Aorta (tissue), 5 donors: ENCODE data around the gene HS3ST5. TPM values are rescaled to one million over a fixed set of nuclear protein-coding genes. Genes with fewer than 3 reads are reported as not detected.

Experiments used
- ATAC-seq: fragments of 200-7000 bp; cut with Tn5 transposase; one replicate; pipeline ENCODE4 v1.9.1; 2022; ENCODE audit warnings: moderate library complexity; ENCODE audit not compliant: low FRiP score
- DNase-seq, 2 donors: peaks; one replicate each; pipeline ENCODE4 v3.0.0-alpha.2; 2020
- H3K27ac ChIP-seq, 2 donors: one replicate each; pipeline ENCODE4 v1.5.1; 2013; ENCODE audit warnings: low read length in 2 of 2, mild to moderate bottlenecking in 2 of 2, moderate library complexity in 2 of 2, control low read depth in 1 of 2, inconsistent platforms in 1 of 2, low read depth in 1 of 2
- H3K27me3 ChIP-seq, 2 donors: one replicate each; pipeline ENCODE4 v1.6.1; 2013; ENCODE audit warnings: control low read depth in 1 of 2, low read length in 1 of 2, mild to moderate bottlenecking in 1 of 2, moderate library complexity in 1 of 2; ENCODE audit not compliant: insufficient read depth in 2 of 2, control insufficient read depth in 1 of 2
- H3K36me3 ChIP-seq, 2 donors: one replicate each; pipeline ENCODE4 v1.6.1; 2013; ENCODE audit warnings: control low read depth in 1 of 2, low read length in 1 of 2, mild to moderate bottlenecking in 1 of 2; ENCODE audit not compliant: insufficient read depth in 2 of 2, control insufficient read depth in 1 of 2
- H3K4me1 ChIP-seq, 2 donors: one replicate each; pipeline ENCODE4 v1.6.1; 2013; ENCODE audit warnings: low read length in 2 of 2, control low read depth in 1 of 2, mild to moderate bottlenecking in 1 of 2, moderate library complexity in 1 of 2; ENCODE audit not compliant: insufficient read depth in 2 of 2, control insufficient read depth in 1 of 2
- H3K4me3 ChIP-seq, 2 donors: one replicate each; pipeline ENCODE4 v1.5.1; 2013; ENCODE audit warnings: low read length in 2 of 2, control low read depth in 1 of 2, mild to moderate bottlenecking in 1 of 2
- H3K9me3 ChIP-seq: one replicate; pipeline ENCODE4 v1.6.1; 2013; ENCODE audit warnings: mild to moderate bottlenecking, low read length; ENCODE audit not compliant: control insufficient read depth
- WGBS, 2 donors: extraction: QIAGEN DNeasy Blood & Tissue Kit; methylation state at CpG; one replicate each; pipeline ENCODE4 v1.1.7; 2013; 5-methylcytosine and 5-hydroxymethylcytosine counted together
- intact Hi-C, 2 donors: fragments of 100-400 bp; cut with DNase I; formaldehyde crosslinking; loops; one replicate each; pipeline versions ENCODE4 v1.14.2 to v1.15.0; 2022
- polyA plus RNA-seq, 2 donors: library from polyadenylated mRNA; stranded (reverse); fragments of 200-250 nt; gene quantifications; one replicate each; pipeline ENCODE4 v1.2.3, GENCODE V29; 2013
- total RNA-seq, 2 donors: library from RNA; stranded (reverse); fragmentation: NEBNext Ultra II Directional; extraction: Animal tissue kit (Norgen Biotek cat#: 25700); gene quantifications; one replicate each; pipeline ENCODE4 v1.2.1, GENCODE V29; 2021
- donor health status: healthy with polysubstance abuse.
- donor health status: Bipolar disorder and iron deficiency.
- donor health status: DM: no; HTN: no; CAD: no.
- donor health status: DM: no; HTN: no; CAD: no.
- donor health status: DM: yes; HTN: yes; CAD: no.

HS3ST5 gene
- total and polyA plus RNA-seq, 4 donors = not detected

GRCh38 chr6:114290864-114291263 lies 52.0 kb downstream of the HS3ST5 start:
- H3K27me3 ChIP-seq = no peaks in the 10 kb centered on the region
- intact Hi-C loops = no loop called here
- no peaks in the 10 kb centered on the region for H3K4me1 ChIP-seq
- H3K27ac ChIP-seq = no peak overlapping the region
- H3K9me3 ChIP-seq = no peaks in the 10 kb centered on the region
- H3K36me3 ChIP-seq = no peaks in the 10 kb centered on the region
- 79 to 90% methylated on average over 3 of the region's 3 CpGs for WGBS, 2 donors
- no peak overlapping the region for H3K4me3 ChIP-seq
- ATAC-seq (no peak), DNase-seq (no peak)

- Histone ChIP-seq H3K9me3 (no peaks in the 10 kb centered on the region), H3K4me3 (no peak overlapping the region), H3K4me1 (no peaks in the 10 kb centered on the region), H3K27ac (no peak overlapping the region), H3K36me3 (no peaks in the 10 kb centered on the region), H3K27me3 (no peaks in the 10 kb centered on the region)
- 51 to 58% methylated on average over 3 of the region's 3 CpGs for WGBS, 2 donors
- DNase-seq (no peak), ATAC-seq (no peak)
- intact Hi-C loops = no loop called here
These were observed 53.9 kb downstream of the HS3ST5 start for GRCh38 chr6:114288701-114289495.

- no peak for ATAC-seq
- intact Hi-C loops = no loop called here
These were observed 55.4 kb downstream of the HS3ST5 start for GRCh38 chr6:114287461-114287860.

GRCh38 chr6:114286211-114286610 lies 56.6 kb downstream of the HS3ST5 start:
- no peak for DNase-seq
- H3K9me3 ChIP-seq = no peaks in the 10 kb centered on the region
- no peak overlapping the region for H3K27ac ChIP-seq
- no peaks in the 10 kb centered on the region for H3K27me3 ChIP-seq
- H3K36me3 ChIP-seq = no peaks in the 10 kb centered on the region
- WGBS, 2 donors = 89 to 92% methylated on average over 2 of the region's 2 CpGs
- ATAC-seq = no peak
- H3K4me1 ChIP-seq = no peaks in the 10 kb centered on the region
- no peak overlapping the region for H3K4me3 ChIP-seq
- intact Hi-C loops = no loop called here

More at GRCh38 chr6:114287461-114287860, 55.4 kb downstream of the HS3ST5 start:
- Histone ChIP-seq H3K4me1 (no peaks in the 10 kb centered on the region), H3K9me3 (no peaks in the 10 kb centered on the region), H3K27ac (no peak overlapping the region), H3K27me3 (no peaks in the 10 kb centered on the region), H3K36me3 (no peaks in the 10 kb centered on the region), H3K4me3 (no peak overlapping the region)
- 63 to 66% methylated on average over 2 of the region's 2 CpGs for WGBS, 2 donors
- DNase-seq = no peak

GRCh38 chr6:114284281-114284680 lies 58.5 kb downstream of the HS3ST5 start:
- 62 to 72% methylated on average over 2 of the region's 2 CpGs for WGBS, 2 donors
- H3K27ac ChIP-seq = no peak overlapping the region
- no peak overlapping the region for H3K4me3 ChIP-seq
- no peaks in the 10 kb centered on the region for H3K4me1 ChIP-seq
- intact Hi-C loops = no loop called here
- no peaks in the 10 kb centered on the region for H3K36me3 ChIP-seq
- DNase-seq = no peak
- H3K27me3 ChIP-seq = no peaks in the 10 kb centered on the region
- no peak for ATAC-seq
- H3K9me3 ChIP-seq = no peaks in the 10 kb centered on the region

GRCh38 chr6:114282292-114282691 lies 60.5 kb downstream of the HS3ST5 start:
- no peak for DNase-seq
- no peak for ATAC-seq
- H3K9me3 ChIP-seq = no peaks in the 10 kb centered on the region
- no peak overlapping the region for H3K4me3 ChIP-seq
- 38 to 45% methylated on average over 6 of the region's 6 CpGs for WGBS, 2 donors
- no peaks in the 10 kb centered on the region for H3K4me1 ChIP-seq
- no peak overlapping the region for H3K27ac ChIP-seq
- no peaks in the 10 kb centered on the region for H3K36me3 ChIP-seq
- intact Hi-C loops = no loop called here
- no peaks in the 10 kb centered on the region for H3K27me3 ChIP-seq

- no peaks in the 10 kb centered on the region for H3K27me3 ChIP-seq
- intact Hi-C loops = no loop called here
- 4 to 11% methylated on average over 3 of the region's 3 CpGs for WGBS, 2 donors
- H3K9me3 ChIP-seq = no peaks in the 10 kb centered on the region
- H3K4me3 ChIP-seq = no peak overlapping the region
- ATAC-seq = no peak
- no peak overlapping the region for H3K27ac ChIP-seq
- H3K36me3 ChIP-seq = no peaks in the 10 kb centered on the region
- DNase-seq = no peak
- no peaks in the 10 kb centered on the region for H3K4me1 ChIP-seq
These were observed 61.3 kb downstream of the HS3ST5 start for GRCh38 chr6:114281496-114281895.

- WGBS, 2 donors = 88 to 95% methylated on average over 7 of the region's 7 CpGs
- H3K9me3 ChIP-seq = no peaks in the 10 kb centered on the region
- DNase-seq (no peak), ATAC-seq (no peak)
- intact Hi-C loops = no loop called here
- no peak overlapping the region for H3K4me3 ChIP-seq
- no peaks in the 10 kb centered on the region for H3K4me1 ChIP-seq
- H3K27me3 ChIP-seq = no peaks in the 10 kb centered on the region
- H3K27ac ChIP-seq = no peak overlapping the region
- no peaks in the 10 kb centered on the region for H3K36me3 ChIP-seq
These were observed 62.4 kb downstream of the HS3ST5 start for GRCh38 chr6:114280239-114280982.

GRCh38 chr6:114277220-114277619 lies 65.6 kb downstream of the HS3ST5 start:
- ATAC-seq = no peak
- WGBS, 2 donors = 74% methylated on average over 2 of the region's 2 CpGs

More at GRCh38 chr6:114277220-114277619, 65.6 kb downstream of the HS3ST5 start:
- no peaks in the 10 kb centered on the region for H3K9me3 ChIP-seq
- H3K36me3 ChIP-seq = no peaks in the 10 kb centered on the region
- H3K27me3 ChIP-seq = no peaks in the 10 kb centered on the region
- intact Hi-C loops = no loop called here
- no peaks in the 10 kb centered on the region for H3K4me1 ChIP-seq
- no peak overlapping the region for H3K27ac ChIP-seq
- no peak overlapping the region for H3K4me3 ChIP-seq
- no peak for DNase-seq
